GM12878 (cell line): Measurements from ENCODE around the gene SEMA4F. TPM values are rescaled to one million over a fixed set of nuclear protein-coding genes. Genes with fewer than 3 reads are reported as not detected.

Experiments used
- ATAC-seq: fragments of 200-7000 bp; cut with Tn5 transposase; 3 replicates; pipeline ENCODE4 v1.9.1; 2020; ENCODE audit warnings: mild to moderate bottlenecking, moderate library complexity
- BruUV-seq: library from RNA; stranded (reverse); fragments of 400-500 nt; replicated peaks from 2 replicates; lab custom pipeline; 2021; lab: Mats Ljungman, UMichigan
- CTCF ChIA-PET: fragments of 300-600 bp; sonication (Branson Sonifier 250); formaldehyde crosslinking; extraction: SDS; loops from one replicate; lab custom pipeline; 2021; ENCODE audit warnings: inconsistent platforms; lab: Yijun Ruan, JAX
- POLR2A ChIA-PET: fragments of 350-600 bp; formaldehyde crosslinking; extraction: SDS; loops from one replicate; lab custom pipeline; 2021; ENCODE audit warnings: inconsistent platforms; lab: Charles Lee
- RAD21 ChIA-PET: fragments of 300-600 bp; sonication (Branson Sonifier 250); formaldehyde crosslinking; loops from one replicate; lab custom pipeline; 2023; ENCODE audit warnings: antibody characterized with exemption; ENCODE audit not compliant: unreplicated experiment; lab: Charles Lee
- SMC1A ChIA-PET: fragments of 300-600 bp; sonication (Branson Sonifier 250); formaldehyde crosslinking; loops from one replicate; lab custom pipeline; 2023; ENCODE audit not compliant: unreplicated experiment, uncharacterized antibody; lab: Charles Lee
- DNase-seq: peaks from one replicate; pipeline ENCODE4 v3.0.0-alpha.2; 2011; ENCODE audit warnings: low read depth, low spot score
- FAIRE-seq: peaks from 3 replicates; lab custom pipeline; 2011; peaks lifted over from hg19 to GRCh38; lab: Jason Lieb, UNC
- H2AFZ ChIP-seq: 2 replicates; pipeline ENCODE4 v1.6.0; 2011; ENCODE audit warnings: low read depth, low read length, control low read depth; ENCODE audit not compliant: control insufficient read depth
- H3K27ac ChIP-seq: 2 replicates; pipeline ENCODE4 v1.5.1; 2011; ENCODE audit warnings: control low read depth; ENCODE audit not compliant: control insufficient read depth, insufficient read depth
- H3K27me3 ChIP-seq, 2 experiments: replicated peaks in 1 of 2; 2 replicates each; pipeline versions ENCODE4 v1.6.0 to v1.6.1; 2011; ENCODE audit warnings: low read length in 1 of 2; ENCODE audit not compliant: control insufficient read depth in 2 of 2, insufficient read depth in 2 of 2
- H3K36me3 ChIP-seq, 2 experiments: 2 replicates each; pipeline ENCODE4 v1.5.1; 2011; ENCODE audit warnings: low read length in 1 of 2; ENCODE audit not compliant: control insufficient read depth in 2 of 2, insufficient read depth in 2 of 2
- H3K4me1 ChIP-seq: 2 replicates; pipeline ENCODE4 v1.6.1; 2011; ENCODE audit warnings: mild to moderate bottlenecking, low read length, moderate library complexity, mixed read lengths; ENCODE audit not compliant: control insufficient read depth, insufficient read depth
- H3K4me2 ChIP-seq: 2 replicates; pipeline ENCODE4 v1.6.0; 2011; ENCODE audit warnings: control low read depth; ENCODE audit not compliant: control insufficient read depth, insufficient read depth
- H3K4me3 ChIP-seq: fragments of 200-600 bp; sonication (generic); 2 replicates; pipeline ENCODE4 v1.5.1; 2016
- H3K79me2 ChIP-seq: 2 replicates; pipeline ENCODE4 v1.6.0; 2011; ENCODE audit warnings: low read length; ENCODE audit not compliant: control insufficient read depth, insufficient read depth
- H3K9ac ChIP-seq: 2 replicates; pipeline ENCODE4 v1.8.0; 2011; ENCODE audit warnings: low read length, control low read depth, mixed read lengths; ENCODE audit not compliant: control insufficient read depth, insufficient read depth
- H3K9me3 ChIP-seq: replicated peaks from 3 replicates; pipeline ENCODE4 v1.5.1; 2011; ENCODE audit warnings: mild to moderate bottlenecking, low read length; ENCODE audit not compliant: control insufficient read depth, insufficient read depth
- H4K20me1 ChIP-seq: 2 replicates; pipeline ENCODE4 v1.6.0; 2011; ENCODE audit not compliant: control insufficient read depth, insufficient read depth
- BCL11A ChIP-seq: IDR thresholded peaks from 2 replicates; pipeline ENCODE4 v1.6.1; 2011; ENCODE audit warnings: low read depth, low read length
- BCLAF1 ChIP-seq: fragments of 450-650 bp; IDR thresholded peaks from 2 replicates; pipeline ENCODE4 v1.6.1; 2017; ENCODE audit warnings: antibody characterized with exemption, mild to moderate bottlenecking, moderate library complexity
- CHD1 ChIP-seq: IDR thresholded peaks from 2 replicates; pipeline ENCODE4 v1.6.1; 2012; ENCODE audit warnings: low read depth, low read length, improper control_type of control experiment
- CHD4 ChIP-seq: fragments of 200-600 bp; sonication (generic); IDR thresholded peaks from 2 replicates; pipeline ENCODE4 v1.6.1; 2016; ENCODE audit warnings: mild to moderate bottlenecking
- MTA2 ChIP-seq: fragments of 450-650 bp; IDR thresholded peaks from 2 replicates; pipeline ENCODE4 v1.6.1; 2016; ENCODE audit warnings: low read depth, mild to moderate bottlenecking, moderate library complexity
- NR2F1 ChIP-seq: fragments of 450-650 bp; conservative IDR thresholded peaks from 2 replicates; pipeline ENCODE4 v1.6.1; 2017; ENCODE audit warnings: mild to moderate bottlenecking
- PML ChIP-seq: IDR thresholded peaks from 2 replicates; pipeline ENCODE4 v1.6.1; 2012; ENCODE audit warnings: low read length, inconsistent platforms
- POLR2A ChIP-seq: IDR thresholded peaks from 2 replicates; pipeline ENCODE4 v1.6.1; 2011; ENCODE audit warnings: low read depth, mild to moderate bottlenecking, low read length
- RCOR1 ChIP-seq: conservative IDR thresholded peaks from 2 replicates; pipeline ENCODE4 v1.6.1; 2012; ENCODE audit warnings: low read depth, low read length, improper control_type of control experiment
- SMARCA5 ChIP-seq: fragments of 450-650 bp; IDR thresholded peaks from 2 replicates; pipeline ENCODE4 v1.6.1; 2017; ENCODE audit warnings: mild to moderate bottlenecking
- SREBF1 ChIP-seq: IDR thresholded peaks from 2 replicates; pipeline ENCODE4 v1.6.1; 2012; ENCODE audit warnings: mild to moderate bottlenecking, low read length
- SUZ12 ChIP-seq: fragments of 200-600 bp; sonication (generic); IDR thresholded peaks from one replicate; pipeline ENCODE4 v1.6.1; 2018; ENCODE audit warnings: antibody characterized with exemption, mild to moderate bottlenecking; ENCODE audit not compliant: unreplicated experiment
- WGBS: methylation state at CpG from one replicate; pipeline ENCODE4 v1.1.6; 2016; ENCODE audit warnings: low lambda C conversion rate; ENCODE audit not compliant: insufficient replicate concordance, insufficient coverage; ENCODE audit errors: missing lambda C conversion rate; 5-methylcytosine and 5-hydroxymethylcytosine counted together
- in situ Hi-C: fragments of 300-500 bp; cut with MboI; formaldehyde crosslinking; loops from 9 replicates; pipeline ENCODE4 v1.14.3; 2018; ENCODE audit warnings: mixed read lengths
- intact Hi-C: fragments of 100-400 bp; cut with micrococcal nuclease; formaldehyde crosslinking; loops from one replicate; pipeline ENCODE4 v1.14.2; 2022; ENCODE audit not compliant: unreplicated experiment
- polyA plus RNA-seq, 11 experiments: library from polyadenylated mRNA; depleted of rRNA in 4 of 11; unstranded in 6 of 11; stranded (reverse) in 5 of 11; fragments of >200 nt; fragmentation: Nextera tagmentation in 4 of 11; fragmentation: Illumina TruSeq in 1 of 11; extraction: Ambion mirVana in 4 of 11; extraction: Trizol in 1 of 11; gene quantifications; 1 replicate in 1 of 11; 2 replicates in 10 of 11; pipeline versions ENCODE4 v1.2.1 to v1.2.3, GENCODE V29; 2011 to 2016; ENCODE audit warnings: inconsistent platforms in 2 of 11, missing spikeins in 2 of 11, low read depth in 1 of 11
- total RNA-seq, 4 experiments: library from RNA; depleted of rRNA in 3 of 4; stranded (reverse); fragments of >200 nt in 3 of 4; fragmentation: Illumina TruSeq in 1 of 4; extraction: Trizol in 1 of 4; gene quantifications; 2 replicates each; pipeline versions ENCODE4 v1.2.1 to v1.2.3, GENCODE V29; 2013 to 2021
- TF ChIP-seq, protein P1 (sequence below), 3 experiments: IDR thresholded peaks in 2 of 3; conservative IDR thresholded peaks in 1 of 3; 2 replicates each; pipeline ENCODE4 v1.5.1; 2011; ENCODE audit warnings: low read depth in 3 of 3, low read length in 3 of 3, mild to moderate bottlenecking in 3 of 3, control low read depth in 2 of 3, moderate library complexity in 2 of 3, inconsistent platforms in 1 of 3, mixed read lengths in 1 of 3; ENCODE audit not compliant: control insufficient read depth in 2 of 3, insufficient read depth in 1 of 3; ENCODE audit errors: extremely low read depth in 1 of 3
- TF ChIP-seq, protein P2 (sequence below): IDR thresholded peaks from 2 replicates; pipeline ENCODE4 v1.6.1; 2011; ENCODE audit warnings: borderline replicate concordance, low read depth, mild to moderate bottlenecking, moderate library complexity, low read length; ENCODE audit not compliant: insufficient read depth, poor library complexity, severe bottlenecking
- TF ChIP-seq, protein P3 (sequence below): IDR thresholded peaks from 2 replicates; pipeline ENCODE4 v1.6.1; 2011; ENCODE audit warnings: borderline replicate concordance, low read depth, mild to moderate bottlenecking, moderate library complexity, mixed read lengths, low read length; ENCODE audit not compliant: insufficient read depth; ENCODE audit errors: extremely low read length

SEMA4F gene
- total and polyA plus RNA-seq, 10 of the 15 experiments (the other 5 are each of a cell fraction or from before 2014, with no cell fraction given): 0.26 to 3.0 (median 2.1) TPM

DNA sequence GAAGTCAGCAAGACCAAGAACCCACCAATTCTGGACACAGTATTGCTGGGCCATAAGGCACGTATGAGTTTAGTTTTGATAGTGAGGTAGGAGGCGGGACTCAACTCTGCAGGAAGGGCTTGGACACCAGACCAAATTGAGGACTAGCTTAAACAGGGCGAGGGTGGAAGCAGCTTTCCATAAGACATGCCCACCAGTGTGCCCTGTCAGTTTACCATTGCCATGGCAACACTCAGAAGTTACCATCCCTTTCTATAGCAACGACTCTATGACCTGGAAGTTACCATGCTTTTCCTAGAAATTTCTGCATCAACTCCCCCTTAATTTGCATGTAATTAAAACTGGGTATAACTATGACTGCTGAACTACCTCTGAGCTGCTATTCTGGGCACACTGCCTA is 8.7 kb upstream of the SEMA4F start (continued):
- no peak for TF ChIP-seq BCLAF1
- no peak for TF ChIP-seq MTA2
- TF ChIP-seq, protein P1, sequence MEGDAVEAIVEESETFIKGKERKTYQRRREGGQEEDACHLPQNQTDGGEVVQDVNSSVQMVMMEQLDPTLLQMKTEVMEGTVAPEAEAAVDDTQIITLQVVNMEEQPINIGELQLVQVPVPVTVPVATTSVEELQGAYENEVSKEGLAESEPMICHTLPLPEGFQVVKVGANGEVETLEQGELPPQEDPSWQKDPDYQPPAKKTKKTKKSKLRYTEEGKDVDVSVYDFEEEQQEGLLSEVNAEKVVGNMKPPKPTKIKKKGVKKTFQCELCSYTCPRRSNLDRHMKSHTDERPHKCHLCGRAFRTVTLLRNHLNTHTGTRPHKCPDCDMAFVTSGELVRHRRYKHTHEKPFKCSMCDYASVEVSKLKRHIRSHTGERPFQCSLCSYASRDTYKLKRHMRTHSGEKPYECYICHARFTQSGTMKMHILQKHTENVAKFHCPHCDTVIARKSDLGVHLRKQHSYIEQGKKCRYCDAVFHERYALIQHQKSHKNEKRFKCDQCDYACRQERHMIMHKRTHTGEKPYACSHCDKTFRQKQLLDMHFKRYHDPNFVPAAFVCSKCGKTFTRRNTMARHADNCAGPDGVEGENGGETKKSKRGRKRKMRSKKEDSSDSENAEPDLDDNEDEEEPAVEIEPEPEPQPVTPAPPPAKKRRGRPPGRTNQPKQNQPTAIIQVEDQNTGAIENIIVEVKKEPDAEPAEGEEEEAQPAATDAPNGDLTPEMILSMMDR (IDR thresholded peaks at IDR 0.05 in 2 of 3, conservative IDR thresholded peaks at IDR 0.05 in 1 of 3; ENCODE audit: control insufficient read depth in 2 of 3, extremely low read depth in 1 of 3, insufficient read depth in 1 of 3, low read depth in 3 of 3, low read length in 3 of 3): no peak

GRCh38 chr2:74646201-74646600 is 7.8 kb upstream of the SEMA4F start:
- Histone ChIP-seq H3K9me3 (no peaks in the 10 kb centered on the region; the same call in 2 of the 3 replicates), H3K36me3 (no peaks in the 10 kb centered on the region), H3K27ac (no peak overlapping the region), H4K20me1 (no peaks in the 10 kb centered on the region), H3K4me1 (no peaks in the 10 kb centered on the region), H3K9ac (no peak overlapping the region), H3K79me2 (no peaks in the 10 kb centered on the region), H3K4me3 (no peak overlapping the region), H2AFZ (no peak overlapping the region), H3K27me3 (peaks cover 0 to 2% of the 10 kb centered on the region in 2 experiments; a peak in 1 of 4 replicates), H3K4me2 (no peak overlapping the region)
- CTCF ChIA-PET: interaction anchor here (0.7 to 1.2 kb wide), 2 partner anchors 8 to 18 kb away, joined by 3 read pairs; no protein-coding TSS in a partner anchor
- 45% methylated on average over 2 of the region's 2 CpGs for WGBS
- FAIRE-seq: no peak
- in situ Hi-C loops (no loop called here), intact Hi-C loops (no loop called here)
- DNase-seq: no peak
- ATAC-seq: no peak
- POLR2A ChIA-PET: no interaction called here
- SMC1A ChIA-PET: interaction anchor here (0.8 to 1.8 kb wide), 3 partner anchors 12 to 60 kb away, joined by 3 to 4 read pairs (median 4); no protein-coding TSS in a partner anchor
- BruUV-seq: no TSS peak
- TF ChIP-seq, protein P2, sequence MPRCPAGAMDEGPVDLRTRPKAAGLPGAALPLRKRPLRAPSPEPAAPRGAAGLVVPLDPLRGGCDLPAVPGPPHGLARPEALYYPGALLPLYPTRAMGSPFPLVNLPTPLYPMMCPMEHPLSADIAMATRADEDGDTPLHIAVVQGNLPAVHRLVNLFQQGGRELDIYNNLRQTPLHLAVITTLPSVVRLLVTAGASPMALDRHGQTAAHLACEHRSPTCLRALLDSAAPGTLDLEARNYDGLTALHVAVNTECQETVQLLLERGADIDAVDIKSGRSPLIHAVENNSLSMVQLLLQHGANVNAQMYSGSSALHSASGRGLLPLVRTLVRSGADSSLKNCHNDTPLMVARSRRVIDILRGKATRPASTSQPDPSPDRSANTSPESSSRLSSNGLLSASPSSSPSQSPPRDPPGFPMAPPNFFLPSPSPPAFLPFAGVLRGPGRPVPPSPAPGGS: no peak
- TF ChIP-seq SUZ12 (no peak), BCL11A (no peak), PML (no peak), SREBF1 (no peak), NR2F1 (no peak), SMARCA5 (no peak), POLR2A (no peak), CHD1 (no peak), CHD4 (no peak), RCOR1 (no peak)
- TF ChIP-seq, protein P3, sequence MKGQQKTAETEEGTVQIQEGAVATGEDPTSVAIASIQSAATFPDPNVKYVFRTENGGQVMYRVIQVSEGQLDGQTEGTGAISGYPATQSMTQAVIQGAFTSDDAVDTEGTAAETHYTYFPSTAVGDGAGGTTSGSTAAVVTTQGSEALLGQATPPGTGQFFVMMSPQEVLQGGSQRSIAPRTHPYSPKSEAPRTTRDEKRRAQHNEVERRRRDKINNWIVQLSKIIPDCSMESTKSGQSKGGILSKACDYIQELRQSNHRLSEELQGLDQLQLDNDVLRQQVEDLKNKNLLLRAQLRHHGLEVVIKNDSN: no peak
- RAD21 ChIA-PET: no interaction called here
